Dendritic cell treated with granulocyte-macrophage colony-stimulating factor and Interleukin-4, amounts not matched to agents 40 ng/mL and 50 ng/mL, for 4 days (primary cell): ENCODE results near the gene DNAH5.

Experiments used
- H3K27ac Mint-ChIP-seq: one replicate; pipeline ENCODE4 v1.8.0; 2022; ENCODE audit warnings: mild to moderate bottlenecking, mixed read lengths
- H3K27me3 Mint-ChIP-seq: one replicate; pipeline ENCODE4 v1.8.0; 2022; ENCODE audit warnings: mild to moderate bottlenecking, mixed read lengths
- H3K36me3 Mint-ChIP-seq: one replicate; pipeline ENCODE4 v1.8.0; 2022; ENCODE audit warnings: low read depth, mixed read lengths
- H3K4me1 Mint-ChIP-seq: one replicate; pipeline ENCODE4 v1.8.0; 2022; ENCODE audit warnings: low read depth, mixed read lengths
- H3K4me3 Mint-ChIP-seq: one replicate; pipeline ENCODE4 v1.8.0; 2022; ENCODE audit warnings: mild to moderate bottlenecking, moderate library complexity, mixed read lengths
- H3K9me3 Mint-ChIP-seq: one replicate; pipeline ENCODE4 v1.8.0; 2022; ENCODE audit warnings: mixed read lengths
- intact Hi-C: fragments of 100-400 bp; cut with micrococcal nuclease; formaldehyde crosslinking; loops from one replicate; pipeline ENCODE4 v1.15.0; 2022

The DNAH5 gene

GRCh38 chr5:13766236-13766635 lies 178.3 kb downstream of the DNAH5 start:
- intact Hi-C loops, result no loop called here
- Mint-ChIP-seq H3K27ac (no peak overlapping the region), H3K4me1 (no peaks in the 10 kb centered on the region), H3K36me3 (no peaks in the 10 kb centered on the region), H3K9me3 (no peaks in the 10 kb centered on the region), H3K4me3 (no peak overlapping the region), H3K27me3 (no peaks in the 10 kb centered on the region)

GRCh38 chr5:13763719-13764118 lies 180.8 kb downstream of the DNAH5 start:
- no peak overlapping the region for H3K27ac Mint-ChIP-seq
- intact Hi-C loops, result no loop called here
- no peaks in the 10 kb centered on the region for H3K9me3 Mint-ChIP-seq
- no peaks in the 10 kb centered on the region for H3K36me3 Mint-ChIP-seq
- no peaks in the 10 kb centered on the region for H3K27me3 Mint-ChIP-seq
- no peak overlapping the region for H3K4me3 Mint-ChIP-seq
- H3K4me1 Mint-ChIP-seq, result no peaks in the 10 kb centered on the region

GRCh38 chr5:13749766-13750165 lies 194.7 kb downstream of the DNAH5 start:
- H3K9me3 Mint-ChIP-seq, result peaks cover 5% of the 10 kb centered on the region
- no peak overlapping the region for H3K27ac Mint-ChIP-seq
- no peak overlapping the region for H3K4me3 Mint-ChIP-seq
- H3K27me3 Mint-ChIP-seq, result no peaks in the 10 kb centered on the region
- intact Hi-C loops, result no loop called here
- H3K4me1 Mint-ChIP-seq, result no peaks in the 10 kb centered on the region
- H3K36me3 Mint-ChIP-seq, result no peaks in the 10 kb centered on the region

- Mint-ChIP-seq H3K9me3 (no peaks in the 10 kb centered on the region), H3K4me1 (no peaks in the 10 kb centered on the region), H3K4me3 (no peak overlapping the region), H3K27me3 (no peaks in the 10 kb centered on the region), H3K36me3 (no peaks in the 10 kb centered on the region), H3K27ac (no peak overlapping the region)
- intact Hi-C loops, result no loop called here
These were observed 198.5 kb downstream of the DNAH5 start for GRCh38 chr5:13746026-13746425.

GRCh38 chr5:13745508-13745907 lies 199.0 kb downstream of the DNAH5 start:
- Mint-ChIP-seq H3K9me3 (peaks cover 5% of the 10 kb centered on the region), H3K36me3 (no peaks in the 10 kb centered on the region), H3K4me3 (no peak overlapping the region)

GRCh38 chr5:13740471-13740870 lies 204.0 kb downstream of the DNAH5 start:
- Mint-ChIP-seq H3K4me3 (no peak overlapping the region), H3K4me1 (no peaks in the 10 kb centered on the region), H3K36me3 (no peaks in the 10 kb centered on the region), H3K27me3 (no peaks in the 10 kb centered on the region), H3K27ac (no peak overlapping the region), H3K9me3 (peaks cover 37% of the 10 kb centered on the region)
- intact Hi-C loops, result no loop called here

More at GRCh38 chr5:13745508-13745907, 199.0 kb downstream of the DNAH5 start:
- Mint-ChIP-seq H3K27ac (no peak overlapping the region), H3K4me1 (no peaks in the 10 kb centered on the region), H3K27me3 (no peaks in the 10 kb centered on the region)
- intact Hi-C loops, result no loop called here

GRCh38 chr5:13739479-13739878 lies 205.0 kb downstream of the DNAH5 start:
- Mint-ChIP-seq H3K36me3 (no peaks in the 10 kb centered on the region), H3K9me3 (peaks cover 46% of the 10 kb centered on the region), H3K4me1 (no peaks in the 10 kb centered on the region), H3K4me3 (no peak overlapping the region), H3K27ac (no peak overlapping the region), H3K27me3 (no peaks in the 10 kb centered on the region)
- intact Hi-C loops, result no loop called here

GRCh38 chr5:13735691-13736090 lies 208.8 kb downstream of the DNAH5 start:
- H3K9me3 Mint-ChIP-seq, result peaks cover 47% of the 10 kb centered on the region
- no peaks in the 10 kb centered on the region for H3K4me1 Mint-ChIP-seq
- no peak overlapping the region for H3K4me3 Mint-ChIP-seq
- no peaks in the 10 kb centered on the region for H3K36me3 Mint-ChIP-seq
- H3K27me3 Mint-ChIP-seq, result no peaks in the 10 kb centered on the region
- intact Hi-C loops, result no loop called here
- H3K27ac Mint-ChIP-seq, result no peak overlapping the region

- Mint-ChIP-seq H3K4me3 (no peak overlapping the region), H3K9me3 (peaks cover 22% of the 10 kb centered on the region), H3K36me3 (no peaks in the 10 kb centered on the region), H3K4me1 (no peaks in the 10 kb centered on the region), H3K27ac (no peak overlapping the region), H3K27me3 (no peaks in the 10 kb centered on the region)
- intact Hi-C loops, result no loop called here
These were observed 213.3 kb downstream of the DNAH5 start for GRCh38 chr5:13731121-13731628.

GRCh38 chr5:13708906-13709305 lies 235.6 kb downstream of the DNAH5 start:
- Mint-ChIP-seq H3K9me3 (peaks cover 63% of the 10 kb centered on the region), H3K36me3 (no peaks in the 10 kb centered on the region), H3K27ac (no peak overlapping the region), H3K4me1 (no peaks in the 10 kb centered on the region), H3K27me3 (no peaks in the 10 kb centered on the region), H3K4me3 (no peak overlapping the region)
- intact Hi-C loops, result no loop called here

- Mint-ChIP-seq H3K4me1 (no peaks in the 10 kb centered on the region), H3K36me3 (no peaks in the 10 kb centered on the region), H3K27ac (no peak overlapping the region), H3K4me3 (no peak overlapping the region), H3K9me3 (peaks cover 63% of the 10 kb centered on the region), H3K27me3 (no peaks in the 10 kb centered on the region)
- intact Hi-C loops, result no loop called here
These were observed 236.1 kb downstream of the DNAH5 start for GRCh38 chr5:13708432-13708831.

GRCh38 chr5:13704396-13704795 lies 240.1 kb downstream of the DNAH5 start:
- Mint-ChIP-seq H3K9me3 (peaks cover 32% of the 10 kb centered on the region), H3K4me1 (no peaks in the 10 kb centered on the region), H3K27me3 (no peaks in the 10 kb centered on the region), H3K36me3 (no peaks in the 10 kb centered on the region), H3K4me3 (no peak overlapping the region), H3K27ac (no peak overlapping the region)
- intact Hi-C loops, result no loop called here

- Mint-ChIP-seq H3K4me3 (no peak overlapping the region), H3K9me3 (peaks cover 23% of the 10 kb centered on the region), H3K27ac (no peak overlapping the region), H3K27me3 (no peaks in the 10 kb centered on the region), H3K4me1 (no peaks in the 10 kb centered on the region), H3K36me3 (no peaks in the 10 kb centered on the region)
- intact Hi-C loops, result no loop called here
These were observed 243.9 kb downstream of the DNAH5 start for GRCh38 chr5:13700626-13701025.

GRCh38 chr5:13698885-13699284 lies 245.6 kb downstream of the DNAH5 start:
- no peaks in the 10 kb centered on the region for H3K27me3 Mint-ChIP-seq
- no peaks in the 10 kb centered on the region for H3K36me3 Mint-ChIP-seq
- no peak overlapping the region for H3K4me3 Mint-ChIP-seq
- intact Hi-C loops, result no loop called here
- H3K4me1 Mint-ChIP-seq, result no peaks in the 10 kb centered on the region
- H3K27ac Mint-ChIP-seq, result no peak overlapping the region
- peaks cover 9% of the 10 kb centered on the region for H3K9me3 Mint-ChIP-seq

- Mint-ChIP-seq H3K27ac (no peak overlapping the region), H3K36me3 (no peaks in the 10 kb centered on the region), H3K27me3 (no peaks in the 10 kb centered on the region), H3K4me1 (no peaks in the 10 kb centered on the region), H3K9me3 (peaks cover 9% of the 10 kb centered on the region), H3K4me3 (no peak overlapping the region)
- intact Hi-C loops, result no loop called here
These were observed 249.3 kb downstream of the DNAH5 start for GRCh38 chr5:13695076-13695712.
